Stimulated activated CD8-positive, alpha-beta memory T cell treated with anti-CD3 and anti-CD28 coated beads, Interleukin-4, amount 100 ng/mL, for 1 hour (primary cell): ENCODE measurements around the gene GALR2.
"Not testable (repeated sequence)": the region's sequence is repeated elsewhere in the genome, so short reads cannot be mapped to it uniquely, and the experiment has no call there.

Experiments used
- DNase-seq, 2 donors: peaks; one replicate each; pipeline ENCODE4 v3.0.0-alpha.2; 2020; ENCODE audit warnings: low read depth in 2 of 2, low spot score in 1 of 2

Gene GALR2, protein sequence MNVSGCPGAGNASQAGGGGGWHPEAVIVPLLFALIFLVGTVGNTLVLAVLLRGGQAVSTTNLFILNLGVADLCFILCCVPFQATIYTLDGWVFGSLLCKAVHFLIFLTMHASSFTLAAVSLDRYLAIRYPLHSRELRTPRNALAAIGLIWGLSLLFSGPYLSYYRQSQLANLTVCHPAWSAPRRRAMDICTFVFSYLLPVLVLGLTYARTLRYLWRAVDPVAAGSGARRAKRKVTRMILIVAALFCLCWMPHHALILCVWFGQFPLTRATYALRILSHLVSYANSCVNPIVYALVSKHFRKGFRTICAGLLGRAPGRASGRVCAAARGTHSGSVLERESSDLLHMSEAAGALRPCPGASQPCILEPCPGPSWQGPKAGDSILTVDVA

DNA sequence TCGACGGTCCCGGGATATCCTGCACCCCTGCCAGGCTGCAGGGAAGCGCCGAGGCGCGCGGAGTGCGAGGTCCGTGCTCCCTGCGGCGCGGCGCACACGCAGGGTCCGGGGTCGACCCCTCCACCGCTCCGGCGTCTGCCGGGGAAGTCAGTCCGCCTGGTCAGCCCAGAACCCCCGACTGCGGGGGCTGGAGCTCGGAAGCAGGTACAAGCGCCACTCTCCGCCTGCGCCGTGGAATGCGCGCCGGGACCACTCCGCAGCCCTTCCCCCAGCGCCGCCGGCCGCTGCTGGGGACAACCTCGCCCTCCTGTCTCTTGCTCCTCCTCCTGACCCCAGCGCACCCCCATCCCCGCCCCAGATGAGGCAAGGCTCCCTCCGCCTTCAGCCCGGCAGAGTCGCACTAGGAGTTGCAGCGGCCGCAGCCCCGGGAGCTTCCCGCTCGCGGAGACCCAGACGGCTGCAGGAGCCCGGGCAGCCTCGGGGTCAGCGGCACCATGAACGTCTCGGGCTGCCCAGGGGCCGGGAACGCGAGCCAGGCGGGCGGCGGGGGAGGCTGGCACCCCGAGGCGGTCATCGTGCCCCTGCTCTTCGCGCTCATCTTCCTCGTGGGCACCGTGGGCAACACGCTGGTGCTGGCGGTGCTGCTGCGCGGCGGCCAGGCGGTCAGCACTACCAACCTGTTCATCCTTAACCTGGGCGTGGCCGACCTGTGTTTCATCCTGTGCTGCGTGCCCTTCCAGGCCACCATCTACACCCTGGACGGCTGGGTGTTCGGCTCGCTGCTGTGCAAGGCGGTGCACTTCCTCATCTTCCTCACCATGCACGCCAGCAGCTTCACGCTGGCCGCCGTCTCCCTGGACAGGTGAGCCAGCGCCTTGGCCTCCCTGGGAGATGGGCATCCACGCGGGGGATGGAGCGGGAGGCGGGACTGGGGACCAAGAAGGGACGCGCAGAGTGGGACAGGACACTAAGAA, at the start of gene GALR2:
GALR2 (plus strand) TSS at position 392 of the 974 bp plus-strand sequence; CDS start at position 495, 103 bp downstream.
- no peak for DNase-seq

- DNase-seq, result no peak
Observed at GRCh38 chr17:76025294-76025693, 49.3 kb upstream of the GALR2 start.

DNA sequence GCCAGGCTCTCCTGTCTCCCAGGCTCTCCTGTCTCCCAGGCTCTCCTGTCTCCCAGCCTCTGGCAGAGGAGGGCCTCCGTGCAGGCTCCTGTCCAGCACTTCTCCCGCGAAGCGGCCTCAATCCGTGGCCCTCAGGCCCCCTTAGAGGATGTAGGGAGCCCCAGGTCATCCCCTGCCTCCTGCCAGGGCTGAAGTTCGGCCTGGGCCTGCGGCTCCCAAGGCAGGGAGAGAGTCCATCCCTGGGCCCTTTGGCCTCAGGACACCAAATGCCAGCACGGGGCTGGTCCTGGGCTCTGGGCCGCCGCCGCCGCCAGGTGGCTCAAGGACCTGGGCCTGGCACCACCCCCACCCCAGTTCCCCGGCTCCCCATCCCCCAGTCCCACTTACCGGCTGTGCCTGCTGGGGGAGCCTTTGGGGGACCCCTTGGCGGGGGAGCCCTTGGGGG, 47.8 kb upstream of the GALR2 start:
- DNase-seq, result no peak

GRCh38 chr17:76027159-76027839, 47.3 kb upstream of the GALR2 start, which contains the start of gene EVPL:
Gene EVPL (minus strand): TSS chr17:76027306. CDS start chr17:76027198, 108 bp downstream.
- no peak for DNase-seq

GRCh38 chr17:76032073-76032779, 42.4 kb upstream of the GALR2 start:
- DNase-seq, result no peak

GRCh38 chr17:76032780-76033108, 41.8 kb upstream of the GALR2 start:
- no peak for DNase-seq

GRCh38 chr17:76033139-76033538, 41.4 kb upstream of the GALR2 start:
- no peak for DNase-seq

GRCh38 chr17:76034428-76035350, 39.9 kb upstream of the GALR2 start:
- DNase-seq, result no peak

- no peak for DNase-seq
Observed at GRCh38 chr17:76036497-76037261, 37.9 kb upstream of the GALR2 start.

DNA sequence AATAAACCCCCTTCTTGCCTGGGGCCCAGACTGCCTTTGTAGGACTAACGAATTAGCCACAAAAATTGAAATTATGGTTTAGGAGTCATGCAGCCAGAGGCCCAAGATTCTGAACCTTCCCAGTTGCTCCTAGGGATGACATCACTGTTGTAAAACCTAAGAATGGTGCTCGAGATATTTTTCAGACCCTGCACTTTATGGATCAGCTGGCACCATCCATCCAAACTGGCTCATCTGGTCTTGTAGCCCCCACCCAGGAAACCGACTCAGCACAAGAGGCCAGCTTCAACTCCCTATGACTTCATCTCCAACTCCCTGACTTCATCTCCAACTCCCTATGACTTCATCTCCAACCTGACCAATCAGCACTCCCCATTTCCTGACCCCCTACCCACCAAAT, 36.5 kb upstream of the GALR2 start:
- DNase-seq, result no peak

DNA sequence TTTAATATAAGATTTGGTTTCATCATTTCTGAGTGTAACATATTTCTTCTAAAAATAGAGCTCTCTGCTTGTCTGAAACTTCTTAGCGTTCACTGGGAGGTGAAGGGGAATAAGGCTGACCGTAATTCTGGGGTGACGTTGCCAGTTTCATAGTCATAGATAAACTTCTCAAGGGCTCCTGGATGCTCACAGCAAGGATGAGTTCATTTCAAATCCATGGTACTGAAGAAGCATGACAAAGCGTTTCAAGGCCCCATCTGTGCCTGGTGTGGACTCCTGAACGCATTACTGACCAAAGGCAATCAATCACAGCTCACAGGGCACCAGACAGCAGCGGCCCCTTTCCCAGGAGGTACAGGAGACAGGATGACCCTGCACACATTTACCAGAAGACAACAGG, 35.5 kb upstream of the GALR2 start:
- no peak for DNase-seq

DNA sequence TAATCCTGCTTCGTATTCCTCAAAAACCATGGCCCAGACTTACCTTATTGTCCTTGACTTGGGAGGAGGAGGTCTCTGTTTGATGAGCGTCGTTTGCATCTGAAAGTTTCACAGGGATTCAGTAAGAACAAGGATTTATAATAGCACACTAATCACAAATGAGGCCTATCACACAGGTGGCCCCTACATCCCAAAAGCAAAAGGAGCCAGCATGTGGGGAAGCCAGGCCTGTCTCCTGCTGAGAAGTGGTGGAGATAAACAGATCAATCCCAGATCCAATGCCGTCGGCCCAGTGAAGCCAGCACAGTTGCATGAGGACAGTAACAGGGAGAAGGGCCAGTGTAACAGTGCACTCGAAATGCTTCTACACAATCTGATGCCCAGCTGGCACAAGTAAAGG, 34.2 kb upstream of the GALR2 start:
- no peak for DNase-seq

GRCh38 chr17:76042868-76043267, 31.7 kb upstream of the GALR2 start:
- DNase-seq, result not testable (repeated sequence)

DNA sequence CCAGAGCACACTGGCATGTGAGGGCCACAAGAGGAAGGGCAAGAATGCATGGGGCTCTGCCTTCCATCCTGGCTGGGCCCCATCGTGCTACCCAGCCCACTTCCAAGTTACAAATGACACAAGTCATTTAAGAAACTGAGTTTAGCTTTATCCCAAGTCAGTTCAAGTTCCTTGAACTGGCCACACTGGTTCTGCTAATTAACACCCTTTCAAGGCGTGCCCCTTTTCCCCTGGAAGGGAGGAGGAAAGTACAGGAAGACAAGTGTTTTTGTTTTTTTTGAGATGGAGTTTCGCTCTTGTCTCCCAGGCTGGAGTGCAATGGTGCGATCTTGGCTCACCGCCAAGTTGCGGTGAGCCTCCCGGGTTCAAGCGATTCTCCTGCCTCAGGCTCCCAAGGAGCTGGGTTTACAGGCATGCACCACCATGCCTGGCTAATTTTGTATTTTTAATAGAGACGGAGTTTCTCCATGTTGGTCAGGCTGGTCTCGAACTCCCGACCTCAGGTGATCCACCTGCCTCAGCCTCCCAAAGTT, 30.0 kb upstream of the GALR2 start:
- DNase-seq, result not testable (repeated sequence)

DNA sequence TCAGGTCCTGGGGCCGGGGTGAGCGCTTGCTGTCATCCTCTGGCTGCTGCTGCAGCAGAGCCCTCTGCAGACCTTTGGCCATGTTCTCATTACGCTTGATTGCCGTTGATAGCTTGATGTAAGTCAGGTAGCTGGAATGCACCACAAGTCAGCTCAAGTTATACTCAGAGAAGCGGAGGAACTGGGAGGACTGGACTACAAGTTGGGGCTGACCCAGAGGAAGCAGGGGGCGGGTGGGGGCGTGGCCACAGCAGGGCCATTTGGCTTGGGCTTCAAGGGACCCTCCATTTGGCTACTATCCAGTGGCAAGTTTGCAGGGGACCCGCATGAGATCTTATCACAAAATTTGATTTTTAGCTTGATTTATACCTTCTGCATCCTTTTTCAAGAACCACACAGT, 28.5 kb upstream of the GALR2 start:
- no peak for DNase-seq

DNA sequence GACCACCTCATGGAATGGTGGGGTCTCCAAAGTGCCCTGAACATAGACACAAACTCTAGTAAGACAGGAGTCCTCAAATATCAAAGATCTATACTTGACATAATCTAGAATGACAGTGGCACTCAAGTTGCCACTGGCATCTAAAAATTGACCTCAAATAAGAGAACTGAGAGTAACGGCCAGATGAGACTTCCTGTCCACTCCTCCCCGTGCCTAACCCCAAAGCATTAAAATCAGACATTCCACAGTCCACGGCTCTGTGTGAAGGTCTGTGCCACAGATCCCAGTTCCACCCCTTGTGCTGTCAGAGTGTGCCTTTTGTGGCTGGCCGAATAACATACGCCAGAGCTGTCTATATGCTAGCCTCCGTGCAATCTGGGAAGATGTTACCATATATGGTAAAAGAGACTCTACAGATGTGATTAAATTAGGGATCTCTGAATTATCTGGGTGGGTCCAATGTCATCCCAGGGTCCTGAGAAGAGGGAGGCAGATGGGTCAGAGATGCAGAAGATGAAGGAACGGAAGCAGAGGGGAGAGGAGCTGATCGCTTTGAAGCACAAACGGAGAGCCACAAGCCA, 26.5 kb upstream of the GALR2 start:
- no peak for DNase-seq

GRCh38 chr17:76048711-76049110, 25.9 kb upstream of the GALR2 start:
- no peak for DNase-seq

DNA sequence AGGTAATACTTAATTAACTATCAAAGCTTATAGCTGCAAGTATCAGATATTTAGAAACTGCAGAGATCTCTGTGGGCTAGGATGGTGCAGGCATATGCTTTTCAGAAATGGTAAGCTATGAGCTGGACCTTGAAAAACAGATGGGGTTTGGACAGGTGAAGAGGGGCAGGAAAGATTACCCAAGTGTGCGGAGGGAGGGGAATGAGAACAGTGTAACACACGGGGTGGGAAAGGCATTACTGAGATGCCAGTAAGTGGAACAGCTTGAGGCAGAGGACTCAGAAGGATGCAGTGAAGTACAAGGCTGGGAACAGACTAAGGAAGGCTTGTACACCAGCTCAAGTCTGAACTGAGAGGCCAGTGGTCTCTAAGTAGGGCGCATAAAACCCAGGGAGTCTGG, 25.3 kb upstream of the GALR2 start:
- no peak for DNase-seq
